ENCODE data around the gene PLEKHA3.
"Not testable (repeated sequence)": the region's sequence is repeated elsewhere in the genome, so short reads cannot be mapped to it uniquely, and the experiment has no call there.

The PLEKHA3 gene

DNA sequence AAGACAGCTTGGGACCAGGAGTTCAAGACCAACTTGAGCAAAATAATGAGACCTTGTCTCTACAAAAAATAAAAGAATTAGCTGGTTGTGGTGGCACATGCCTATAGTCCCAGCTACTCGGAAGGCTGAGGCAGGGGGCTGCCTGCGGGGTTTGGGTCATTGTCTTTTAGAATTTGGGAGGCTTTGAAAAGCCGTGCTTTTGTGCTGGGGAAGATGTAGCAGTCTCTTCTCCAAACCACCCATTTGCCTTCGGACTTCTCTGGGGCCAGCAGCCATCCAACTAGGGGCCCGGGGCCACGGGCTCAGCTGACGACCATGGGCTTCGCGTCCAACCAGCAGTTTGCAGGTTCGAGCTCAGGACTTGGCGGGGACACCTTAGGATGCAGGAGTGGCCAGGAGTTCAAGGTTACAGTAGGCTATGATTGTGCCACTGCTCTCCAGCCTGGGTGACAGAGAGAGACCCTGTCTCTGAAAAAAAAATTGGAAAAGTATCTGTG is 22.8 kb upstream of the PLEKHA3 start:
- Histone ChIP-seq H3K9me3 (replicated peaks; ENCODE audit: low read length) (no peaks in the 10 kb centered on the region), H3K36me3 (ENCODE audit: insufficient read depth, low read length) (no peaks in the 10 kb centered on the region), H3K4me3 (ENCODE audit: low read length) (no peak overlapping the region)

DNA sequence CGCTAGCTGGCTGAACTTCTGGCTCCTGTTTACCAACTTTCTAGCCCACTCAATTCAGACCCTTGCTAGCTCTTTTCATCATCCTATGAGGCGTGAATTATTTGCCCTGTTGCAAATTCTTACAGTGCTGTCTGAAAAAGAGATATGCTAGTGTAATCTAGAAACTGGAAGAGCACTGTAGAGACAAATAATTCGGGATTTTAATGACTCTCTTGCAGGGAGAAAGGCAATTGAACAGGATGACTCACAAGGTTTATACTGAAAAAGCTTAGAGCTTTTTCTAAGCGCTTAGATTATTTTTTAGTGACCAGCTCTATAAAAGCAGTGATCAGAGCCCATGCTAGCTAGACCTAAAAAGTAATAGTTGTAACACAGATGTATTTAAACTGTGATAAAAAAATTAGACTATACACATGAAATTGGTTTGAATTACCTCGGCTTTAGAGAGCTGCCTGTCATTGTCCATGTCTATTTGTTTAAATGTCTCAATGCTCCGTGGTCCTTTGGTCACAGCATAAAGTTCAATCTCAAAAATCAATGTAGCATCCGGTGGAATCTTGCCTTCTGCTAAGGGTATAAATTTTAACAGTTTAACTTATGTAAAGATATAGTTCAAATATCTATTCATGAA is 10.9 kb upstream of the PLEKHA3 start:
- no peak overlapping the region for H3K4me2 ChIP-seq (ENCODE audit: low read length)
- H3K36me3 ChIP-seq (ENCODE audit: insufficient read depth, low read length): no peaks in the 10 kb centered on the region
- no peaks in the 10 kb centered on the region for H3K27me3 ChIP-seq (ENCODE audit: control insufficient read depth, insufficient read depth, low read length)
- H3K4me1 ChIP-seq (ENCODE audit: control insufficient read depth, insufficient read depth, low read length): no peaks in the 10 kb centered on the region
- no peak overlapping the region for H3K9ac ChIP-seq (ENCODE audit: low read depth, low read length)
- H3K4me3 ChIP-seq (ENCODE audit: low read length): no peak overlapping the region
- H3K9me3 ChIP-seq (replicated peaks; ENCODE audit: low read length): no peaks in the 10 kb centered on the region

More for the DNA sequence above, 22.8 kb upstream of the PLEKHA3 start:
- H3K27me3 ChIP-seq (ENCODE audit: control insufficient read depth, insufficient read depth, low read length): no peaks in the 10 kb centered on the region
- H3K4me1 ChIP-seq (ENCODE audit: control insufficient read depth, insufficient read depth, low read length): no peaks in the 10 kb centered on the region
- no peak overlapping the region for H3K4me2 ChIP-seq (ENCODE audit: low read length)
- H3K9ac ChIP-seq (ENCODE audit: low read depth, low read length): no peak overlapping the region

DNA sequence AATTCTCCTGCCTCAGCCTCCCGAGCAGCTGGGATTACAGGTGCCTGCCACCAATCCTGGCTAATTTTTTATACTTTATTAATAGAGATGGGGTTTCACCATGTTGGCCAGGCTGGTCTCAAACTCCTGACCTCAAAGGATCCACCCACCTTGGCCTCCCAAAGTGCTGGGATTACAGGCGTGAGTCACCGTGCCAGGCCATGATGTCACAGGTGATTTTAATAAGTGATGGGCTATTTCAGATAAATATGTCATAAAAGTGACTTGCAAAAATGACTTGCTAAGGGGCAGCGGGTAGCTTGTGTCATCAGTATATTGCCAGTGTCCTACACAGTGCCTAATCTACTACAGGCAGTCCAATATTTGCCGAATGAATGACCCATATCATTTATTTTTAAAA is 8.9 kb upstream of the PLEKHA3 start:
- not testable (repeated sequence) for H3K4me2 ChIP-seq (ENCODE audit: low read length); H3K36me3 ChIP-seq (ENCODE audit: insufficient read depth, low read length); H3K9me3 ChIP-seq (replicated peaks; ENCODE audit: low read length); H3K4me3 ChIP-seq (ENCODE audit: low read length); H3K9ac ChIP-seq (ENCODE audit: low read depth, low read length); H3K27me3 ChIP-seq (ENCODE audit: control insufficient read depth, insufficient read depth, low read length); H3K4me1 ChIP-seq (ENCODE audit: control insufficient read depth, insufficient read depth, low read length)

DNA sequence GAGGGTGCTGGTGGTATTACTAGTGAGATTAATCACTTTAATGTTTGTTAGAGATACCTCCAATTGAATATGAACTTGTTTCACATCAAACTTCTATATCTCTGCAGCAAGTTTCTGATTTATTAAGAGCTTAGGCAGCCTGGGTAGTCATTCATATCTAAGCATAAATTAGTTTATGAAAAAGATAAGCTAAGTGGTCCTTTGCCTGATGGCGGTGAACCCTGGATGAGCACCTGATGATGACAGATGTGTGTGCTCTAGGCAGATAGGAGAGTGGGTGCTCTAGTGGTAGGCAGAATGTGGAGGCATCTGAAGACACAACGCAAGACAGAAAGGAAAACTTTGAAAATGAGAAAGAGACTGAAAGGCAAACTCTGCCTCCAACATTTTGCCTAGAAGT is 6.9 kb upstream of the PLEKHA3 start:
- Histone ChIP-seq H3K4me3 (ENCODE audit: low read length) (no peak overlapping the region), H3K4me2 (ENCODE audit: low read length) (no peak overlapping the region), H3K36me3 (ENCODE audit: insufficient read depth, low read length) (no peaks in the 10 kb centered on the region), H3K27me3 (ENCODE audit: control insufficient read depth, insufficient read depth, low read length) (no peaks in the 10 kb centered on the region), H3K4me1 (ENCODE audit: control insufficient read depth, insufficient read depth, low read length) (no peaks in the 10 kb centered on the region), H3K9me3 (replicated peaks; ENCODE audit: low read length) (no peaks in the 10 kb centered on the region), H3K9ac (ENCODE audit: low read depth, low read length) (no peak overlapping the region)

DNA sequence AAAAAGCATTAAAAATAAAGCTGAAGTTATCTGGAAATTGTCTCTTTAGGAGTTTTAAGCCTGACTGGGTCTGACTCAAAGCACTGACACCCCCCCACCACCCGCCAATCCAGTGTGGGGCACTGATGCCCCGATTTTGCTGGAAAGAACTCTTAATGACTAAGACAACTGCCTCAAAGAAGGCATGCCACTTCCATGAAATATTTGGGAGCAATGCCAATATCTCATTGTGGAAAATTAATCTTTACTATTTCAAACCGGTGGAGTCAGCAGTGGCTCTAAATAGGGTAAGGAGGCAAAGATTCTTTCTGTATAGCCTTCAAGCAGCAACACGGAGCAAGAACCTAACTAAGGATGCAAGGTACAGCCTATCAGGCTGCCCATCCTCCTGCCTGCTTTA is 6.3 kb upstream of the PLEKHA3 start:
- Histone ChIP-seq H3K9ac (ENCODE audit: low read depth, low read length) (no peak overlapping the region), H3K4me3 (ENCODE audit: low read length) (no peak overlapping the region), H3K4me2 (ENCODE audit: low read length) (no peak overlapping the region), H3K27me3 (ENCODE audit: control insufficient read depth, insufficient read depth, low read length) (no peaks in the 10 kb centered on the region), H3K4me1 (ENCODE audit: control insufficient read depth, insufficient read depth, low read length) (no peaks in the 10 kb centered on the region), H3K36me3 (ENCODE audit: insufficient read depth, low read length) (no peaks in the 10 kb centered on the region), H3K9me3 (replicated peaks; ENCODE audit: low read length) (no peaks in the 10 kb centered on the region)

DNA sequence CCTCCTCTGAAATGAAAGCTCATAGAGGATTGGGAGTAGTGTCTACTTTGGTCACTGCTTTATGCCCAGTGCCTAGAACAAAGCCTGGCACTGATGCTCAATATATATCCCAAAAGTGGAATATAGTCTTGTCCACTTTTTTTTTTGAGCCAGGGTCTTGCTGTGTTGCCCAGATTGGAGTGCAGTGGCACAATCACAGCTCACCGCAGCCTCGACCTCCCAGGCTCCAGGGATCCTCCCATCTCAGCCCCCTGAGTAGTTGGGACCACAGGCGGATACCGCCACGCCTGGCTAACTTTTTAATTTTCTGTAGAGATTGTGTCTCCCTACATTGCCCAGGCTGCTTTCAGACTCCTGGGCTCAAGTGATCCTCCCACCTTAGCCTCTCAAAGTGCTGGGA is 5.7 kb upstream of the PLEKHA3 start:
- Histone ChIP-seq H3K4me2 (ENCODE audit: low read length) (no peak overlapping the region), H3K9ac (ENCODE audit: low read depth, low read length) (no peak overlapping the region), H3K36me3 (ENCODE audit: insufficient read depth, low read length) (no peaks in the 10 kb centered on the region), H3K4me1 (ENCODE audit: control insufficient read depth, insufficient read depth, low read length) (peaks cover 5% of the 10 kb centered on the region), H3K9me3 (replicated peaks; ENCODE audit: low read length) (no peaks in the 10 kb centered on the region), H3K4me3 (ENCODE audit: low read length) (no peak overlapping the region), H3K27me3 (ENCODE audit: control insufficient read depth, insufficient read depth, low read length) (no peaks in the 10 kb centered on the region)

DNA sequence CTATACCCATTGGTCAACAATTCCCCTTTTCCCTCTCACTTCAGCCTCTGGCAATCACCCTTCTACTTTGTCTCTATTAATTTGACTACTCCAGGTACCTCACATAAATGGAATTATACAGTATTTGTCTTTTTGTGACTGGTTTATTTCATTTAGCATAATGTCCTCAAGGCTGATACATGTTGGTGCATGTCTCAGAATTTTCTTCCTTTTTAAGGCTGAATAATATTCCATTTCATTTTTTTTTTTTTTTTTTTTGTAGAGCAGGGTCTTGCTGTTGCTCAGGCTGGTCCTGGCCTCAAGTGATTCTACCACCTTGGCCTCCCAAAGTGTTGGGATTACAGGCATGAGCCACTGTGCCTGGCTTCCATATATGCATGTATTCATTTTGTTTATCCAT is 3.8 kb upstream of the PLEKHA3 start:
- peaks cover 13% of the 10 kb centered on the region for H3K4me1 ChIP-seq (ENCODE audit: control insufficient read depth, insufficient read depth, low read length)
- no peaks in the 10 kb centered on the region for H3K9me3 ChIP-seq (replicated peaks; ENCODE audit: low read length)
- no peak overlapping the region for H3K4me3 ChIP-seq (ENCODE audit: low read length)
- no peak overlapping the region for H3K9ac ChIP-seq (ENCODE audit: low read depth, low read length)
- H3K27me3 ChIP-seq (ENCODE audit: control insufficient read depth, insufficient read depth, low read length): no peaks in the 10 kb centered on the region
- peak overlapping the region; percentile 97 for H3K4me2 ChIP-seq (ENCODE audit: low read length)
- H3K36me3 ChIP-seq (ENCODE audit: insufficient read depth, low read length): no peaks in the 10 kb centered on the region

DNA sequence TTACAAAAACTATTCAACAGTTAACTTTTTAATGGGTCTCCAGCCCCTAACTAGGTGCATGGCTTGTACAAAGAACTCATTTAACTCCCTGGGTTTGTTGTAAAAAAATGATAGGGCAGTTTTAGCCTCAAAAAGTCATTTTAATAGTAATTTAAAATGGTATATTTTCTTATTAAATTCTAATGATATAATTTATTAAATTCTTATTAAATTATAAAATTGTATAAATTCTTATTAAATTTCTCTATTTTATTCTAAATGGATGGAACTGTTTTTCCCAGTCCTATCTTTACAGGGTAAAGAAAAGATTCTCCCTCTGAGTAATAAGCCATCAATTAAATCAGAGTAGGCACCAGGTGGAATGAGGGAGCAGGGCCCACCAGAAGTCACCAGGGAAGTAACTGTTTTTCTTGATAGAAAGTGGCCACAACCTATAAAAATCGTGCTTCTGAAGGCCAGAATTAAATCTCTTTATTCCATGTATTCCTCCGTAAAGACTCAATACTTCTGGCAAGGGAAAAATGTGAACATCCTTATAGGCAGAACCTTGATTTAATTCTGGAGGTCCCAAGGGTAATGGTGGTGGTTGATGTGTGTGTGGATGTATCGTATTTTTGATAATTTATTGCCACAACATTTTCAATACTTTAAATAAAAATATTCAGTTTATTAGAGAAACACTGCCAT is 2.7 kb upstream of the PLEKHA3 start:
- Histone ChIP-seq H3K4me3 (ENCODE audit: low read length) (peak overlapping the region; percentile 90), H3K27me3 (ENCODE audit: control insufficient read depth, insufficient read depth, low read length) (no peaks in the 10 kb centered on the region), H3K9me3 (replicated peaks; ENCODE audit: low read length) (no peaks in the 10 kb centered on the region), H3K4me2 (ENCODE audit: low read length) (peak overlapping the region; percentile 97), H3K4me1 (ENCODE audit: control insufficient read depth, insufficient read depth, low read length) (peaks cover 17% of the 10 kb centered on the region), H3K9ac (ENCODE audit: low read depth, low read length) (peak overlapping the region; percentile 95), H3K36me3 (ENCODE audit: insufficient read depth, low read length) (no peaks in the 10 kb centered on the region)

DNA sequence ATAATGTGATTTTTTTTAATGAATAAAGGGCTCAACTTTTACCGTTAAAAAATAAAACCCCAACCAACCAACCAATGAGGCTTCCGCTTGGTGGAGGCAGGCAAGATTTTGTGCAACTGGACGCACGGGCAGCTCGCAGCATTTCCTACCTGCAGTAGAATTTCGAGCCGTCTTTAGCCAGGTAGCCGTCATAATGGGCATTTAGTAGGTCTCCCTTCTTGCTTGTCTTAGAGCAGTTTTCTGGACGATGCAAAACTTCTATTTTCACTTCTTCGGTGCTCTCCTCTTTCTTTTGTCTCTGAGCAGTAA is 2.2 kb upstream of the PLEKHA3 start:
- Histone ChIP-seq H3K36me3 (ENCODE audit: insufficient read depth, low read length) (no peaks in the 10 kb centered on the region), H3K9me3 (replicated peaks; ENCODE audit: low read length) (no peaks in the 10 kb centered on the region), H3K4me2 (ENCODE audit: low read length) (peak overlapping the region; percentile 97), H3K9ac (ENCODE audit: low read depth, low read length) (peak overlapping the region; percentile 95), H3K27me3 (ENCODE audit: control insufficient read depth, insufficient read depth, low read length) (no peaks in the 10 kb centered on the region), H3K4me3 (ENCODE audit: low read length) (peak overlapping the region; percentile 90), H3K4me1 (ENCODE audit: control insufficient read depth, insufficient read depth, low read length) (peaks cover 17% of the 10 kb centered on the region)

DNA sequence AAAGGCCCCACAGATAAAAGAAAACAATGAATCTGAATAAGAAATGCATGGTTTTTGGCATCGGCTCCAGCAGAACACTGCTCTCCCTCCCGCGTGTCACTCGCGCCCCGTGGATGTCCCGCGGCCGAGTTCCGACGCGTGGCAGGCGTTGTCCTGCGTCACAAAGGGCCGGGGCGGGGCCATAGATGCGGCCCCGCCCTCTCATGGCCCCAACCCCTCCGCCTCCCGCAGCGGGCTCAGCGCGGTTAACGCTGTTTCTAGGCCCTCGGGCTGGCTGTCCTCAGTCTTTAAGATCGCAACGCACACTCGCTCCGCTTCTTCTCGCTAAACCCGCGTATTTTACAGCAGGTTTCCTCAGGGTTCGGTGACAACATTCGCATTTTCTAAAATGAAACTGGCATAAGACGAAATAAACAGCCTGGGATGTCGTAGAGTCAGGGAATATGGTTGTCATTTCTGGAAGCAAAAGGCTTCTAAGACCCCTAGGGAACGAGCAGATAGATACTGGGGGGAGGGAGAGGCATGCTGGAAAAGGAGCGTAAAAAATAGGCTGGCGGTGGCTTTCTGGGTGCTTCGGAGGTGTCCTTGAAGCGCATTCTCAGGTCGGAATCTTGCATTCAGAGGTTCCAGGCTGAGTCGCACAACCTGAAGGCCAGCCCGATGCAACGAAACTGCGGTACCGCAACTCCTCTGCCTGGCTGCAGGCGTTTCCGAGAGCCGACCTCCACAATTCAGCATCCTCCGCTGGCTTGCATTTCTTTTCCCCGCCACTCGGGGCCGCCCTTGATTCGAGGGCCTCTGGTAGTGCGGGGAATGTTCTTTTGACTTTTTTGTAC is 1.6 kb upstream of the PLEKHA3 start, which contains the start of gene FKBP7:
FKBP7 (minus strand) TSS at position 162 of the 836 bp plus-strand sequence; CDS start at position 61, 101 bp downstream.
- Histone ChIP-seq H3K4me1 (ENCODE audit: control insufficient read depth, insufficient read depth, low read length) (peaks cover 18% of the 10 kb centered on the region), H3K36me3 (ENCODE audit: insufficient read depth, low read length) (no peaks in the 10 kb centered on the region), H3K4me2 (ENCODE audit: low read length) (peak within 1 kb of the TSS; percentile 97), H3K9me3 (replicated peaks; ENCODE audit: low read length) (no peaks in the 10 kb centered on the region), H3K27me3 (ENCODE audit: control insufficient read depth, insufficient read depth, low read length) (no peaks in the 10 kb centered on the region), H3K4me3 (ENCODE audit: low read length) (peak within 1 kb of the TSS; percentile 90), H3K9ac (ENCODE audit: low read depth, low read length) (peak within 1 kb of the TSS; percentile 95)

DNA sequence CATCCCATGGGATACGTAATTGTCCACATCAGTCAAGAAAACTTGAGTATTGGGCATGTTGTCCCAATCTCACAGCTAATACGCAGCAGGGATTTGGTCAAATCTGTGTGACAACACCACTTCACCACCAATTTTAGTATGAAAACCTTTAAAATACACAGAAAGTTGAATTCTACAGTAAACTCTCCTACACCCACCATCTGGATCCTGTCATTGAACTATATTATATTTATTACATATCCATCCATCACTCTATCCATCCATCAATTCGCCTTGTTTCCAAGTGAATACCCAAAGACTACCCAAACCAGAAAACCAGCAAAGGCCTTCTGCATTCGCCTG is 1.0 kb upstream of the PLEKHA3 start:
- no peak overlapping the region for H3K9ac ChIP-seq (ENCODE audit: low read depth, low read length)
- H3K4me3 ChIP-seq (ENCODE audit: low read length): peak overlapping the region; percentile 90
- no peaks in the 10 kb centered on the region for H3K27me3 ChIP-seq (ENCODE audit: control insufficient read depth, insufficient read depth, low read length)
- peaks cover 24% of the 10 kb centered on the region for H3K4me1 ChIP-seq (ENCODE audit: control insufficient read depth, insufficient read depth, low read length)
- peak overlapping the region; percentile 97 for H3K4me2 ChIP-seq (ENCODE audit: low read length)
- H3K36me3 ChIP-seq (ENCODE audit: insufficient read depth, low read length): no peaks in the 10 kb centered on the region
- H3K9me3 ChIP-seq (replicated peaks; ENCODE audit: low read length): no peaks in the 10 kb centered on the region

Data from skeletal muscle satellite cell (primary cell).